ENCODE measurements around the gene DEAF1.

DEAF1 gene

GRCh38 chr11:673866-674265 is 21.2 kb downstream of the DEAF1 start:
- DNase-seq (ENCODE audit: low read depth), result no peak
- H3K4me3 ChIP-seq (ENCODE audit: low read depth, low read length), result no peak overlapping the region
- no peak for TF ChIP-seq CTCF (IDR thresholded peaks at IDR 0.05; ENCODE audit: low read depth, low read length, missing control alignments)

GRCh38 chr11:665704-666281 is 29.2 kb downstream of the DEAF1 start:
- DNase-seq (ENCODE audit: low read depth), result no peak
- TF ChIP-seq CTCF (IDR thresholded peaks at IDR 0.05; ENCODE audit: low read depth, low read length, missing control alignments), result no peak
- H3K4me3 ChIP-seq (ENCODE audit: low read depth, low read length), result no peak overlapping the region

- no peak for DNase-seq (ENCODE audit: low read depth)
- no peak overlapping the region for H3K4me3 ChIP-seq (ENCODE audit: low read depth, low read length)
- TF ChIP-seq CTCF (IDR thresholded peaks at IDR 0.05; ENCODE audit: low read depth, low read length, missing control alignments), result no peak
Measured at GRCh38 chr11:665062-665703, 29.8 kb downstream of the DEAF1 start.

- no peak overlapping the region for H3K4me3 ChIP-seq (ENCODE audit: low read depth, low read length)
- DNase-seq (ENCODE audit: low read depth), result no peak
- peak; percentile 81 for TF ChIP-seq CTCF (IDR thresholded peaks at IDR 0.05; ENCODE audit: low read depth, low read length, missing control alignments)
Measured at GRCh38 chr11:662689-663274, 32.2 kb downstream of the DEAF1 start.

GRCh38 chr11:660681-661444 is 34.2 kb downstream of the DEAF1 start:
- H3K4me3 ChIP-seq (ENCODE audit: low read depth, low read length), result no peak overlapping the region
- no peak for DNase-seq (ENCODE audit: low read depth)
- no peak for TF ChIP-seq CTCF (IDR thresholded peaks at IDR 0.05; ENCODE audit: low read depth, low read length, missing control alignments)

GRCh38 chr11:660281-660680 is 34.7 kb downstream of the DEAF1 start:
- no peak overlapping the region; the same call in 1 of the 2 replicates for H3K4me3 ChIP-seq (ENCODE audit: low read depth, low read length)
- no peak for DNase-seq (ENCODE audit: low read depth)
- no peak for TF ChIP-seq CTCF (IDR thresholded peaks at IDR 0.05; ENCODE audit: low read depth, low read length, missing control alignments)

Data from GM12864 (cell line).